ENCODE results near the gene GATA5.

GRCh38 chr20:62494980-62495748, 19.4 kb upstream of the GATA5 start:
- TF ChIP-seq YY1 (IDR thresholded peaks at IDR 0.05; ENCODE audit: insufficient read depth, insufficient read length) (no peak), SUZ12 (IDR thresholded peaks at IDR 0.05; ENCODE audit: extremely low read depth, insufficient read depth, insufficient read length) (no peak)

Data from NT2/D1 (cell line).